T-cell (primary cell): ENCODE measurements around the gene CAMK2A. TPM values are rescaled to one million over a fixed set of nuclear protein-coding genes. Genes with fewer than 3 reads are reported as not detected.

ENCODE experiments used
- ATAC-seq, 4 experiments: fragments of 200-7000 bp in 3 of 4; fragments of 150-1000 bp in 1 of 4; cut with Tn5 transposase; replicated peaks in 1 of 4; 1 replicate in 3 of 4; 2 replicates in 1 of 4; pipeline ENCODE4 v1.10.0; 2021; ENCODE audit warnings: moderate library complexity in 3 of 4, mild to moderate bottlenecking in 2 of 4, moderate number of reproducible peaks in 1 of 4
- CTCF ChIA-PET, 2 donors: fragments of 300-600 bp; sonication (Branson Sonifier 250); formaldehyde crosslinking; loops; one replicate each; lab custom pipeline; 2022; ENCODE audit warnings: antibody characterized with exemption in 2 of 2; lab: Charles Lee
- POLR2A ChIA-PET, 2 donors: fragments of 300-600 bp; sonication (Branson Sonifier 250); formaldehyde crosslinking; loops; one replicate each; lab custom pipeline; 2022; ENCODE audit warnings: antibody characterized with exemption in 2 of 2; lab: Charles Lee
- DNase-seq, 35 experiments: peaks; one replicate each; pipeline versions ENCODE4 v3.0.0 to v3.0.0-alpha.2; 2013 to 2023
- H3K27ac ChIP-seq: one replicate; pipeline ENCODE4 v1.5.1; 2013; ENCODE audit warnings: low read length
- H3K27me3 ChIP-seq, 2 experiments: replicated peaks in 1 of 2; 1 replicate in 1 of 2; 2 replicates in 1 of 2; pipeline versions ENCODE4 v1.6.1 to v1.7.0; 2013; ENCODE audit warnings: low read length in 1 of 2, mixed read lengths in 1 of 2; ENCODE audit not compliant: control insufficient read depth in 2 of 2, insufficient read depth in 2 of 2; ENCODE audit errors: extremely low read depth in 1 of 2
- H3K36me3 ChIP-seq, 2 donors: 1 replicate in 1 of 2; 2 replicates in 1 of 2; pipeline versions ENCODE4 v1.6.1 to v1.7.0; 2013; ENCODE audit warnings: low read length in 1 of 2; ENCODE audit not compliant: control insufficient read depth in 2 of 2, insufficient read depth in 1 of 2; ENCODE audit errors: extremely low read depth in 1 of 2
- H3K4me1 ChIP-seq, 2 experiments: 1 replicate in 1 of 2; 2 replicates in 1 of 2; pipeline versions ENCODE4 v1.6.1 to v1.7.0; 2013; ENCODE audit warnings: low read length in 2 of 2, mixed read lengths in 1 of 2; ENCODE audit not compliant: insufficient read depth in 2 of 2, control insufficient read depth in 1 of 2; ENCODE audit errors: extremely low read depth in 1 of 2
- H3K4me3 ChIP-seq, 2 donors: 1 replicate in 1 of 2; 2 replicates in 1 of 2; pipeline versions ENCODE4 v1.5.1 to v1.7.0; 2013; ENCODE audit warnings: mild to moderate bottlenecking in 2 of 2, low read length in 1 of 2, moderate library complexity in 1 of 2; ENCODE audit not compliant: control insufficient read depth in 1 of 2; ENCODE audit errors: extremely low read depth in 1 of 2
- H3K9me3 ChIP-seq: 2 replicates; pipeline ENCODE4 v1.7.0; 2013
- H3K27ac Mint-ChIP-seq, 2 donors: one replicate each; pipeline ENCODE4 v1.8.0; 2020 to 2021; ENCODE audit warnings: mild to moderate bottlenecking in 2 of 2, mixed read lengths in 2 of 2
- H3K27me3 Mint-ChIP-seq, 2 donors: one replicate each; pipeline ENCODE4 v1.8.0; 2021 to 2022; ENCODE audit warnings: mixed read lengths in 2 of 2
- H3K36me3 Mint-ChIP-seq: one replicate; pipeline ENCODE4 v1.8.0; 2021; ENCODE audit warnings: mixed read lengths
- H3K4me1 Mint-ChIP-seq, 3 donors: one replicate each; pipeline ENCODE4 v1.8.0; 2020 to 2022; ENCODE audit warnings: mixed read lengths in 3 of 3, mild to moderate bottlenecking in 1 of 3
- H3K4me3 Mint-ChIP-seq, 3 donors: one replicate each; pipeline ENCODE4 v1.8.0; 2020 to 2022; ENCODE audit warnings: mild to moderate bottlenecking in 3 of 3, mixed read lengths in 3 of 3, moderate library complexity in 3 of 3
- H3K9me3 Mint-ChIP-seq, 3 donors: one replicate each; pipeline ENCODE4 v1.8.0; 2020 to 2022; ENCODE audit warnings: mixed read lengths in 3 of 3
- WGBS: methylation state at CpG from one replicate; pipeline ENCODE4 v1.1.5; 2013; ENCODE audit warnings: missing lambda C conversion rate; ENCODE audit not compliant: insufficient coverage; 5-methylcytosine and 5-hydroxymethylcytosine counted together
- total RNA-seq, 35 experiments: library from RNA in 6 of 35; stranded (reverse) in 6 of 35; fragments of 120-200 nt in 1 of 35; gene quantifications; one replicate each; pipeline versions ENCODE4 v1.2.1 to v1.2.4 and lab custom pipeline; 2013 to 2026

Gene CAMK2A
- total RNA-seq, 5 donors from 2014 or later (not counting 1 experiment from before 2014, with no cell fraction given), result not detected

DNA sequence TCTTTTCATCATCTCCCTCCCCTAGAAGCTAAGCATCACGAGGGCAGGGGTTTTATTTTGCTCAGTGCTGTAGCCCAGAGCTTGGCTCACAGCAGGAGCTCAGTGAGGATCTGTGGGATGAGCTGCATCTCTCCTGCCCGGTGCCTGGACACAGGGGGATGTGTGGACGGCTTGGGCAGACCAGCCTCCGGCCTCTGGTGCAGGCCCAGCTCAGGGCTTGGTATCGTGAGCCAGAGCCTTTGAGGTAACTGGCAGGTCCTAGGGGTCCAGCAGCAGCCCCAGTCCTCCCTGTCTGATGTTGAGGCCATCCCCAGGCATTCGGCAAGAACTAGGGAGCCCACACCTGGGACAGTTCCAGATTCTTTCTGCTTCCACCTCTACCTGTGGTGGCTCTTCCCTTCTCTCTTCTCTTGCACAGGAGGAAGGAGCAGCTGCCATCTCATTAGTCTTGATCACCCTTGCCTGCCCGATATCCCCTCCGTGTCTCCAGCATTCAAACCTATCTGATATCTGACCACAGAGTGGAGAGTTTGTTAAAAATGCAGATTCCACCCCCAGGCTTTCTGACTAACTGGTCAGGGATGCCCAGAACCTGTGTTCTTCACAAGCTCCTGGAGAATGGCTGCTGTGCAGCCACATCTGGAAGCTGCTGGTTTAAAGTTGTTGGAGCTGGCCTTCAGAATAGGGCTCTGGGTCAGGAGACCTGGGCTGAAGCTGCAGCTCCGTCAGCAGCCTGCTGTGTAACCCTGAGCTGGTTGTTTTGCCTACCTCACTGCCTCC lies 107.6 kb downstream of the CAMK2A start:
- Histone ChIP-seq H3K27me3 (peaks cover 0 to 26% of the 10 kb centered on the region in 2 experiments), H3K4me1 (no peaks in the 10 kb centered on the region), H3K9me3 (no peaks in the 10 kb centered on the region), H3K4me3 (no peak overlapping the region), H3K27ac (no peak overlapping the region), H3K36me3 (no peaks in the 10 kb centered on the region)
- Mint-ChIP-seq H3K9me3 (no peaks in the 10 kb centered on the region), H3K27me3 (peaks cover 6 to 10% of the 10 kb centered on the region in 2 donors), H3K36me3 (no peaks in the 10 kb centered on the region), H3K27ac (no peak overlapping the region), H3K4me1 (no peaks in the 10 kb centered on the region), H3K4me3 (no peak overlapping the region)
- ChIA-PET CTCF (no interaction called here), POLR2A (no interaction called here)
- ATAC-seq, result no peak
- WGBS, result 75% methylated on average over 6 of the region's 9 CpGs
- no peak for DNase-seq

DNA sequence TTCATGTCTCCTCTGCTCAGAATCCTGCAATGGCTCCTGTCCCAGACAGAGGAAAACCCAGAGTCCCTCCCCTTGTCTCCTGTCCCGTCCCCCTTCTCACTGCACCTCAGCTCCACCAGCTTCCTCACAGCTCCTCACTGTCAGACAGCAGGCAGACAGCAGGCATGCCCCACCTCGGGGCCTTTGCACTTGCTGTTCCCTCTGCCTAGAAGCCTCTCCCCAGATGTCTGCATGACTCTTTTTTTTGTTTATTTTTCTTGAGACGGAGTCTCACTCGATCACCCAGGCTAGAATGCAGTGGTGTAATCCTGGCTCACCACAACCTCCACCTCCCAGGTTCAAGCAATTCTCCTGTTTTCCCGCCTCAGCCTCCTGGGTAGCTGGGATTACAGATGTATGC lies 108.5 kb downstream of the CAMK2A start:
- Histone ChIP-seq H3K36me3 (no peaks in the 10 kb centered on the region), H3K27ac (no peak overlapping the region), H3K27me3 (peaks cover 0 to 26% of the 10 kb centered on the region in 2 experiments), H3K9me3 (no peaks in the 10 kb centered on the region), H3K4me1 (no peaks in the 10 kb centered on the region), H3K4me3 (no peak overlapping the region)
- DNase-seq (no peak), ATAC-seq (no peak)
- H3K4me3 Mint-ChIP-seq, result no peak overlapping the region
- H3K27ac Mint-ChIP-seq, result no peak overlapping the region
- H3K9me3 Mint-ChIP-seq, result no peaks in the 10 kb centered on the region
- POLR2A ChIA-PET, result no interaction called here
- no peaks in the 10 kb centered on the region for H3K4me1 Mint-ChIP-seq
- peaks cover 5 to 6% of the 10 kb centered on the region in 2 donors for H3K27me3 Mint-ChIP-seq
- CTCF ChIA-PET, result no interaction called here
- no peaks in the 10 kb centered on the region for H3K36me3 Mint-ChIP-seq
- 63% methylated on average over 2 of the region's 5 CpGs for WGBS

DNA sequence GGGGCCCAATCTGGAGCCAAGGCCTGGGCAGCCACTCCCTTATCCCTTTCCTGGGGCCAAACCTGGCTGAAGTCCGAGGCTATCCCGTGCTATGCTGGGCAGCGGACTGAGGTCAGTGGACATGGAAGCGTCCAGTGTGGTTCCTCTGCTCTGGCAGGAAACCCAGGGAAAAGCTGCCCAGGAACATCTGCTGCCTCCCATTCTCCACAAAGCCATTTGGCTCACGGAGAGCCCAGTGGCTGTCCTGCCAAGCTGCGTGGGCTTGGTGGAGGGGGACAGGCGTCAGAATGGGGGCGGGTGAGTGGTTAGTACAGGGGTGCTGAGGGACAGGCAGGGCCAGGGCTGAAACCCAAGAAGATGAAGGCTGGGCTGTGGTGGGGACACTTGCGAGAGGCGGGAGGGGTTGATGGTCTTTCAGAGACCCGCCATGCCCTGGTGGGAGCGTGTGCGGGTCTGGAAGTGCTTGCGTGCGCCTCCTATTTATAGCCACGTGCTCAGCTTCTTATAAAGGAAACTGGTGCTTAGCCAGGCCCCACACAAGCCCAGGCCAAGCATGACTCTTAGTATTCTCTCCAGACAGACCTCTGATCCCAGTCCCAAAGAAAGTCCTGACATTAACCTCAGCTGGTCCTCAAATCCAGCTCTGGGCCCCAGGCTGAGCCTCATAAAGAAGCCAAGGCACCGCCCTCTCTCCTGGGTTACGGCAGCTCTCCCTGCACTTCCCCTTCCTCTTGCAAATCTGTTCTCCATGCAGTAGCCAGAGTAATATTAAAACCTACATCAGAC lies 109.1 kb downstream of the CAMK2A start:
- no peaks in the 10 kb centered on the region for H3K36me3 ChIP-seq
- ATAC-seq, result no peak
- Mint-ChIP-seq H3K4me3 (no peak overlapping the region), H3K4me1 (no peaks in the 10 kb centered on the region), H3K27me3 (peaks cover 6 to 7% of the 10 kb centered on the region in 2 donors), H3K27ac (no peak overlapping the region), H3K9me3 (no peaks in the 10 kb centered on the region), H3K36me3 (no peaks in the 10 kb centered on the region)
- peaks cover 0 to 28% of the 10 kb centered on the region in 2 experiments for H3K27me3 ChIP-seq
- POLR2A ChIA-PET, result no interaction called here
- CTCF ChIA-PET, result no interaction called here
- 71% methylated on average over 14 of the region's 18 CpGs for WGBS
- no peaks in the 10 kb centered on the region for H3K4me1 ChIP-seq
- no peak for DNase-seq
- H3K27ac ChIP-seq, result no peak overlapping the region
- no peak overlapping the region for H3K4me3 ChIP-seq
- no peaks in the 10 kb centered on the region for H3K9me3 ChIP-seq

DNA sequence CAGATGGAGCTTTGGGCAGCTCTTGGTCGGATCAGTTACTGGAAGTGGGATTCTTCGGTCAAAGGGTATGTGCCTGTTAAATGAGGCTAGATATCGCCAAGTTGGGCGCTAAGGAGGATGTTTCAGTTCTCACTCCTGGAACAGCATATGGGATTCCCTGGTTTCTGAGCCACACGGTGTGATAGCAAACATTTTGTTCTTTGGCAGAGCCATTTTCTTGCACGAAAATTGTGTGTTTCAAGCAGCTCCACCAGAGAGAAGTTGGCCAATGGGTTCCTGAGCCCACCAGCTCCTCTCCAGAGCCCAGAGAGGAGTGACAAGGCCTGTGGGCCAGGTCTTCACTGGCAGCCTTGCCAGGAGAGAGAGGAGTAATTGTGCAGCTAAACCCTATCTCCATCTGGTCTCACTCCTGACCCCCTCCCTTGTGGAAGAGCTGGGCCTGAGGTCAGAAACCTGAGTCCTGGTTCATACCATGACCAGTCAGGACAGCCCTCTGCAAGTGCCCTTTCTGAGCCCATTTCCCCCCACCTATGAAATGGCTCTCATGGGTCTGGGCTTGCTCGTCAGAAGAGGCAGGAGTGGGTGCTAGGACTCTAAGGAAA lies 110.5 kb downstream of the CAMK2A start:
- no peaks in the 10 kb centered on the region for H3K36me3 Mint-ChIP-seq
- H3K27me3 Mint-ChIP-seq, result peaks cover 6 to 7% of the 10 kb centered on the region in 2 donors
- WGBS, result 82% methylated on average over 7 of the region's 7 CpGs
- no peaks in the 10 kb centered on the region for H3K4me1 ChIP-seq
- no peak overlapping the region for H3K27ac ChIP-seq
- H3K4me3 ChIP-seq, result no peak overlapping the region
- no peaks in the 10 kb centered on the region for H3K9me3 ChIP-seq
- ATAC-seq (no peak), DNase-seq (no peak)
- POLR2A ChIA-PET, result no interaction called here
- H3K27ac Mint-ChIP-seq, result no peak overlapping the region
- H3K36me3 ChIP-seq, result no peaks in the 10 kb centered on the region
- H3K9me3 Mint-ChIP-seq, result no peaks in the 10 kb centered on the region
- no peak overlapping the region for H3K4me3 Mint-ChIP-seq
- H3K4me1 Mint-ChIP-seq, result no peaks in the 10 kb centered on the region
- peaks cover 0 to 32% of the 10 kb centered on the region in 2 experiments for H3K27me3 ChIP-seq
- CTCF ChIA-PET, result no interaction called here

DNA sequence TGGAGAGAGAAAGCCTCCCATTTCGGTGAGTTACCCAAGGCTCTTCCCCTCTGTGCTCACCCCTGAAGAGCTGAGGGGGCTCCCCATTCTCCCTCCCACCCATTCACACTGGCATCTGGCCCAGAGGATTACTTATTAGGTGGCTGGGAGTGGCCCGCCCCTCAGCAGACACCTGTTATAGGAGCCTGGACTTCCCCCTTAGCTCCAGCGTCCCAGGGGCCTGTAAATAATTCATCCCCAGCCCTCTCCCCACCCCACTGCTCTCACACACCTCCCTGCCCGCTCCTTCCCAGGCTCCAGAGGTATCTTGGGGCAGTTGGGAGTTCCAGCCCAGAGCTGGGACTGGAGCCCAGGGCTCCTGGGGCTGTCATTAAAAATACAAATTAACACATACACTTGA lies 111.3 kb downstream of the CAMK2A start:
- POLR2A ChIA-PET, result no interaction called here
- WGBS, result no CpG with 5 or more reads among the region's 4 CpGs
- CTCF ChIA-PET, result no interaction called here

DNA sequence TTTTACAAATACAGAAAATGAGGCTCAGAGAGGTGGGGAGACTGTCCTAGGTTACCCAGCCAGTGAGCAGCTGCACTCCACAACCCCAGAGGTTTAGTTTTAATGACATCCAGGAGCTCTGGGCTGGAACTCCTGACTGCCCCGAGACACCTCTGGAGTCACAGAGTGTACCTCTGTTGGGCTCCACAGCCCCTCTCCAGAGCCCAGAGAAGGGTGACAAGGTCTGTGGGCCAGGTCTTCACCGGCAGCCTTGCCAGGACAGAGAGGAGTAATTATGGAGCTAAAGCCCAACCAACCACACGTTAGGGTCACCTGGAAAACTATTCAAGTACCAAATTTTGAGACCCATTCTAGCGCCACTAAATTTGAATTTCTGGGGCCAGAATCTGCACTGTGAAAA lies 111.9 kb downstream of the CAMK2A start:
- CTCF ChIA-PET, result no interaction called here
- Histone ChIP-seq H3K9me3 (no peaks in the 10 kb centered on the region), H3K36me3 (no peaks in the 10 kb centered on the region), H3K27me3 (peaks cover 0 to 32% of the 10 kb centered on the region in 2 experiments), H3K4me3 (no peak overlapping the region), H3K4me1 (no peaks in the 10 kb centered on the region), H3K27ac (no peak overlapping the region)
- WGBS, result 93% methylated on average over 4 of the region's 4 CpGs
- H3K9me3 Mint-ChIP-seq, result no peaks in the 10 kb centered on the region
- no peak for DNase-seq
- POLR2A ChIA-PET, result no interaction called here
- ATAC-seq, result no peak
- no peak overlapping the region for H3K27ac Mint-ChIP-seq
- H3K36me3 Mint-ChIP-seq, result no peaks in the 10 kb centered on the region
- no peak overlapping the region for H3K4me3 Mint-ChIP-seq
- no peaks in the 10 kb centered on the region for H3K4me1 Mint-ChIP-seq
- peaks cover 10 to 12% of the 10 kb centered on the region in 2 donors for H3K27me3 Mint-ChIP-seq

More for the DNA sequence above, 111.3 kb downstream of the CAMK2A start:
- Mint-ChIP-seq H3K27me3 (peaks cover 9% of the 10 kb centered on the region in 2 donors), H3K9me3 (no peaks in the 10 kb centered on the region), H3K27ac (no peak overlapping the region), H3K4me3 (no peak overlapping the region), H3K36me3 (no peaks in the 10 kb centered on the region), H3K4me1 (no peaks in the 10 kb centered on the region)
- DNase-seq (no peak), ATAC-seq (no peak)
- Histone ChIP-seq H3K27ac (no peak overlapping the region), H3K27me3 (peaks cover 0 to 30% of the 10 kb centered on the region in 2 experiments), H3K9me3 (no peaks in the 10 kb centered on the region), H3K36me3 (no peaks in the 10 kb centered on the region), H3K4me1 (no peaks in the 10 kb centered on the region), H3K4me3 (no peak overlapping the region)
